Measurements from ENCODE around the gene ALOX15. TPM values are rescaled to one million over a fixed set of nuclear protein-coding genes. Genes with fewer than 3 reads are reported as not detected.

The ALOX15 gene
- polyA plus RNA-seq, 1 experiment: not detected

- H3K36me3 ChIP-seq (ENCODE audit: control insufficient read depth, insufficient read depth, low read length): no peaks in the 10 kb centered on the region
- no peak for DNase-seq (ENCODE audit: low read depth)
- ChIA-PET CTCF (no interaction called here), POLR2A (no interaction called here)
- no peak overlapping the region for H3K4me3 ChIP-seq (ENCODE audit: low read depth, low read length)
- TF ChIP-seq CTCF (IDR thresholded peaks at IDR 0.05; ENCODE audit: insufficient read depth, low read depth, low read length): no peak
- peaks cover 45% of the 10 kb centered on the region for H3K27me3 ChIP-seq (ENCODE audit: control insufficient read depth, insufficient read depth, low read length)
Observed at GRCh38 chr17:4584917-4585637, 56.4 kb downstream of the ALOX15 start.

GRCh38 chr17:4584101-4584916 is 57.2 kb downstream of the ALOX15 start, which contains the start of gene SMTNL2:
Gene SMTNL2 (plus strand): TSS chr17:4584529. CDS start chr17:4584606, 77 bp downstream.
- no peak for TF ChIP-seq CTCF (IDR thresholded peaks at IDR 0.05; ENCODE audit: insufficient read depth, low read depth, low read length)
- CTCF ChIA-PET: interaction anchor here (0.8 kb wide), 1 partner anchor 18 kb away, joined by 4 read pairs; no protein-coding TSS in a partner anchor
- H3K4me3 ChIP-seq (ENCODE audit: low read depth, low read length): no peak within 1 kb of the TSS
- peaks cover 47% of the 10 kb centered on the region for H3K27me3 ChIP-seq (ENCODE audit: control insufficient read depth, insufficient read depth, low read length)
- DNase-seq (ENCODE audit: low read depth): no peak
- POLR2A ChIA-PET: no interaction called here
- no peaks in the 10 kb centered on the region for H3K36me3 ChIP-seq (ENCODE audit: control insufficient read depth, insufficient read depth, low read length)

DNA sequence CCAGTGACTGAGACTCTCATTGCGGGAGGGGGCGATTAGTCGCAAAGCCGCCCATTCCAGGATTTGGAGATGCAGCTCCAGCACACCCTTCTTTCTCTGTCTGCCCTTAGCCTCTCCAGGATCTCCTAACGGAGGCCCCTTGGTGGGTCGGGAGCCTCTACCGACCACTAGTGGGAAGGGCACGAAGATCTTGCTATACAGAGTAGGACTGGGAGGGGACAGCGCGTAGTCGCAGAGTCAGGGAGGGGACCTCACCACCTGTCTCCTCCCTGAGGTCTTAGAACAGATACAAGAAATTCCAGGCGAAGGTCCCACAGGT is 57.7 kb downstream of the ALOX15 start:
- Histone ChIP-seq H3K4me3 (ENCODE audit: low read depth, low read length) (no peak overlapping the region), H3K27me3 (ENCODE audit: control insufficient read depth, insufficient read depth, low read length) (peaks cover 45% of the 10 kb centered on the region), H3K36me3 (ENCODE audit: control insufficient read depth, insufficient read depth, low read length) (no peaks in the 10 kb centered on the region)
- TF ChIP-seq CTCF (IDR thresholded peaks at IDR 0.05; ENCODE audit: insufficient read depth, low read depth, low read length): peak; percentile 34
- ChIA-PET POLR2A (no interaction called here), CTCF (interaction anchor here (0.8 to 1.0 kb wide), 2 partner anchors 17 to 18 kb away, joined by 3 to 4 read pairs; no protein-coding TSS in a partner anchor)
- no peak for DNase-seq (ENCODE audit: low read depth)

DNA sequence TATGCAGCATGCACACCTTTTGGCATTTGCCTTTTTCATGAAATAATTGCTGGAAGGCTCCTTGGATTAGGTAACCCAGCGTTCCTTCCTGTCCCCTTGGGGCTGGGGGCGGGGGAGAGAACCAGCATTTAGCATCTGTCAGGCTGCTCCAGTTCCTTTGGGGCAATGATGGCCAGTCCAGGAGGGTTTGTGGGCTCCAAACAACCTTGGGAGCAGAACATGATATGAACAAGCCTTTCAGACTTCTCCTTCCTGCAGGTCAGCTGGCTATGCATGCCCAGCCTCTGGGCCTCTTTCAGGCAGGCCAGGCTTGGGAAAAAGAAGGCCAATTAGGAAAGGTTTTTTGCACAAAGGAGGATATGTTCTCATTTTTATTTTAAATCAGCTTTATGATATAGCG is 58.3 kb downstream of the ALOX15 start:
- H3K4me3 ChIP-seq (ENCODE audit: low read depth, low read length): no peak overlapping the region
- no peak for DNase-seq (ENCODE audit: low read depth)
- H3K27me3 ChIP-seq (ENCODE audit: control insufficient read depth, insufficient read depth, low read length): peaks cover 45% of the 10 kb centered on the region
- no peaks in the 10 kb centered on the region for H3K36me3 ChIP-seq (ENCODE audit: control insufficient read depth, insufficient read depth, low read length)
- ChIA-PET POLR2A (no interaction called here), CTCF (interaction anchor here (1.0 kb wide), 1 partner anchor 18 kb away, joined by 3 read pairs; no protein-coding TSS in a partner anchor)
- TF ChIP-seq CTCF (IDR thresholded peaks at IDR 0.05; ENCODE audit: insufficient read depth, low read depth, low read length): no peak

DNA sequence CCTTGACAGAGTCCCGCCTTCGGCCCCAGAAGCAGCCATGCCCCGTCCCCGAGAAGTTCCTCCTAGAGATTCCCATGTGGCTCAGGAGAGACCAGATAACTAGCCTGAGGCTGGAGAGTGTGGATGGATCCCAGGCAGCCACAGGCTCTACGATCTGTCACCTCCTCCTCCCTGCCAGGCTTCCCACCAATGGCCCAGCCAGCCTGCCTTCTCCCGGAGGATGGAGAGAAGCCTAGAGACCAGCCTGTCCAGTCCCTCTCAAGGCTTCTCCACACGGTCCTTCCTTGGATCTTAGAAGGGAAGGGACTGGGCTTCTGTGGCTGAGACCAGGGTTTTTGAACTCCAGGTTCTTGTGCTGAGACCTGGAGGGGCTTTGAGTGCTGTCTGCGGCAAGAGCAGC is 58.8 kb downstream of the ALOX15 start:
- POLR2A ChIA-PET: no interaction called here
- no peak overlapping the region for H3K4me3 ChIP-seq (ENCODE audit: low read depth, low read length)
- DNase-seq (ENCODE audit: low read depth): no peak
- CTCF ChIA-PET: no interaction called here
- H3K27me3 ChIP-seq (ENCODE audit: control insufficient read depth, insufficient read depth, low read length): peaks cover 42% of the 10 kb centered on the region
- H3K36me3 ChIP-seq (ENCODE audit: control insufficient read depth, insufficient read depth, low read length): no peaks in the 10 kb centered on the region
- TF ChIP-seq CTCF (IDR thresholded peaks at IDR 0.05; ENCODE audit: insufficient read depth, low read depth, low read length): no peak

Measured in BJ (cell line).